HG02884 (cell line): ENCODE data around the gene NONO.
"Not testable (repeated sequence)": the region's sequence is repeated elsewhere in the genome, so short reads cannot be mapped to it uniquely, and the experiment has no call there.

Experiments used
- ATAC-seq: cut with Tn5 transposase; IDR thresholded peaks from one replicate; pipeline ENCODE4 v1.9.1; 2021; ENCODE audit warnings: mild to moderate bottlenecking, moderate library complexity; ENCODE audit not compliant: unreplicated experiment

Gene NONO

GRCh38 chrX:71282514-71283402 lies 677 bp upstream of the NONO start:
- ATAC-seq: peak; percentile 25

- ATAC-seq: no peak
Measured at GRCh38 chrX:71285929-71286328, 2.5 kb downstream of the NONO start.

- no peak for ATAC-seq
Measured at GRCh38 chrX:71291381-71291780, 7.9 kb downstream of the NONO start.

- ATAC-seq: no peak
Measured at GRCh38 chrX:71292669-71293365, 9.4 kb downstream of the NONO start.

GRCh38 chrX:71296806-71297205 lies 13.4 kb downstream of the NONO start:
- no peak for ATAC-seq

- no peak for ATAC-seq
Measured at GRCh38 chrX:71298119-71298518, 14.7 kb downstream of the NONO start.

GRCh38 chrX:71300064-71300463 lies 16.6 kb downstream of the NONO start:
- not testable (repeated sequence) for ATAC-seq

- ATAC-seq: not testable (repeated sequence)
Measured at GRCh38 chrX:71300495-71300894, 17.1 kb downstream of the NONO start.

- ATAC-seq: no peak
Measured at GRCh38 chrX:71301195-71301924, 17.9 kb downstream of the NONO start, which contains the start of gene ITGB1BP2. Gene ITGB1BP2 (plus strand): TSS chrX:71301750. CDS start chrX:71301807, 57 bp downstream.

- ATAC-seq: no peak
Measured at GRCh38 chrX:71302461-71303213, 19.2 kb downstream of the NONO start.

- ATAC-seq: no peak
Measured at GRCh38 chrX:71304561-71304960, 21.1 kb downstream of the NONO start.

GRCh38 chrX:71315917-71316316 lies 32.5 kb downstream of the NONO start:
- ATAC-seq: no peak

GRCh38 chrX:71316959-71317358 lies 33.5 kb downstream of the NONO start:
- ATAC-seq: not testable (repeated sequence)

- no peak for ATAC-seq
Measured at GRCh38 chrX:71320126-71320525, 36.7 kb downstream of the NONO start.

- ATAC-seq: no peak
Measured at GRCh38 chrX:71321731-71322130, 38.3 kb downstream of the NONO start.

GRCh38 chrX:71324452-71324851 lies 41.0 kb downstream of the NONO start:
- ATAC-seq: not testable (repeated sequence)

- ATAC-seq: no peak
Measured at GRCh38 chrX:71326394-71326793, 43.0 kb downstream of the NONO start.

GRCh38 chrX:71349151-71349665 lies 65.8 kb downstream of the NONO start:
- ATAC-seq: not testable (repeated sequence)

GRCh38 chrX:71349867-71350266 lies 66.4 kb downstream of the NONO start:
- not testable (repeated sequence) for ATAC-seq
